ENCODE results near the gene HAO2. TPM values are rescaled to one million over a fixed set of nuclear protein-coding genes. Genes with fewer than 3 reads are reported as not detected.
"Not testable (repeated sequence)": the region's sequence is repeated elsewhere in the genome, so short reads cannot be mapped to it uniquely, and the experiment has no call there.

HAO2 gene
- total RNA-seq (2014; rRNA removed; shearing (Covaris generic)), result not detected in 2 replicates

DNA sequence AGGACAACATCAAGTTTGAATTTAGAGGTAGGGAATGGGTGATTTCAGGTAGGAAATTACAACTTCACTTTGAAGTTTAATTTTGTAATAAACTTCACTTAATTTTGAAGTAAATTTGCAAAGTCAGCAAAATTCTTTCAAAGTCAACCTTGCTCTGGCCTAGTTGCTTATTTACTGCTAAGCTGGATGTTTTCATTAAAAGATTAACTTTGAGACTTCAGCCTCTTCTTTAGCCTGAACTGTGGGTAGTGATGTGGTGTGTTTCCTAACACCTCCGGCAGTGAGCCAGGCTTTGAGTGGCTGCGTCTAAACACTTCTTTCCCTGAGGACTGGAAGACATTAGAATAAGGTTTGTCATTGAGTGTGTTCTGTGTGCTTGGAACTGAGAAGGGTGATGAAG lies at the start of gene HAO2:
HAO2 (plus strand) TSS at position 232 of the 400 bp plus-strand sequence. CDS start 12,301 bp downstream, outside the sequence.
- no peak for DNase-seq (ENCODE audit: low read depth)

- DNase-seq (ENCODE audit: low read depth), result no peak
Observed at GRCh38 chr1:119320100-119320499, 48.5 kb upstream of the HAO2 start.

DNA sequence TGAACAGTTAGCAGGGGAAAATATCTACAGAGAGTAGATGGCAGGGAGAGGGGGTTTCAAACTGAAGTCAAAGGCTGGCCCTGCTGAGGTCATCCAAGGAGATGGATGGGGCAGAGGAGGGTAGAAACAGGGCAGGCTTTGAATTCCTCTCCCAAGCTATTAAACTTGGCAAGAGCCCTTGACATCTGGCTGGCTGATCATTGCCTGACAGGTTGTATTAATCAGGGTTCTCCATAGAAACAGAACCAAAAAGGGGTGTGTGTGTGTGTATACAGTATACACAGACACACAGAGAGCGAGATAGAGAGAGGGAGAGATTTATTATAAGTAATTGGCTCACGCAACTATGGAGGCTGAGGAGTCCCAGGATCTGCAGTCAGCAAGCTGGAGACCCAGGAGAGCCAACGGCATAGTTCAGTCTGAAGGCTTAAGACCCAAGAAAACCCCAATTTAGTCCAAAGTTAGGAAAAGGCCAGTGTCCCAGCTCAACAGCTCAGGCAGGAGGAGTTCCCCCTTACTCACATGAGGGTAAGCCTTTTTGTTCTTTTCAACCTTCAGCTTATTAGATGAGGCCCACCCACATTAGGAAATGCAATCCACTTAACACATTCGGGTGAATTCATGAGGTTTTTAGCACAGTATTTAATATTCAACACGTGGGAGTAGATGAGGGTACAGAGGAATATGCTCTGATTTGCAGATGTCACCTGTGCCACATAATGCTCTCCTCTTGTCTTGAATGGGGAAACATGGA lies 46.7 kb upstream of the HAO2 start:
- no peak for DNase-seq (ENCODE audit: low read depth)

DNA sequence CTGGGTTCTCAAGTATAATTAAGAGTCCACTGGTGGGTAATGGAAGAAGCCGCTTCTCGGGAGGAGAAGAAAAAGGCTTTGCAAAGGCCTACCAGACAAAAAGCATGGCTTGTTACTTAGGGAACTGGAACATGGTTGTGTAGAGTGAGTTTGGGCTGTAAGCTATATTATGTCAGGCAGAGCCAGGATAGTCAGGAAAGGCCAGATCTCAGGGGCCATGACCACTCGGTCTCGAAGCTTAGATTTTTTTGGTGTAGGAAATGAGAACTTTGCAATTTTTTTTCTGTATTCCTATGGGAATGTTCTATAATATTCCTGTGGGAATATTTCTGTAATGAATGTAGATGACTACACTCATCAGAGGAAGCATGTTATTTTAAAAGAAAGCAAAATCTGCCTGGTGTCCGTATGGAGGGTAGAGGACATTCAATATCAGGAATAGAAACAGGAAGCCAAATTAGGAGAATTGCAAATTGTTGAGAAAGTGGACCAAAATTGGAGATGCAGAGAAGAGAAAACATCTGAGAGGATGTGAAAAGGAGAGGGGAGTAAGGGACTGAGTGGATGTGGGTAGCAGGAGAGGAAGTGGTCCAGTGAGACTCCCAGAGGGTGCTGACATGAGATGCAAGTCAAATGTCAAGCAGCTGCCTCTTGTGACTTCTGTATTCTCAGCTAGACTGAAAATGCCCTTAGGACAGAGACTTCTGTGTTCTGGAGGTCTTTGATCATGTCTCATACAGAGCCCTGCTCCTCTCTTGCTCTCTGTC lies 45.2 kb upstream of the HAO2 start:
- no peak for DNase-seq (ENCODE audit: low read depth)

- DNase-seq (ENCODE audit: low read depth), result no peak
Observed at GRCh38 chr1:119324198-119324597, 44.4 kb upstream of the HAO2 start.

DNA sequence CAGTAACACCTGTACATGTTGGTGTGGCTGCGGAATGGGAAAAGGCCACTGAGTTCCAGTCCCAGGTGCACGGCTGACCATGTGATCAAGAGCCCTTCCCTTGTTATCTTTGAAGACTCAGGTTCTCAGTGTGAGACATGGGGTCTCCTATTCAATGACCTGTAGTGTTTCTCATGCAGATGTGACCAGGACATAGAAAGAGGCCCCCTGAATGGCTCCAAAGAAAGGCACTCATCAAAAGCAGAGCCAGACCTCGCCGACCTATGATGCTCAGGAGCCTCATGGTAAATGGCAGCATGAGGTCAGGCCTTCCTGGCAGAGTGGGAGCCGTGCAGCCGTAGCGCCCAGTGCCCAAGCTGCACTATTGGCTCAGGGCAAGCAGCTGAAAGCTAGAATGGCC lies 42.3 kb upstream of the HAO2 start:
- no peak for DNase-seq (ENCODE audit: low read depth)

DNA sequence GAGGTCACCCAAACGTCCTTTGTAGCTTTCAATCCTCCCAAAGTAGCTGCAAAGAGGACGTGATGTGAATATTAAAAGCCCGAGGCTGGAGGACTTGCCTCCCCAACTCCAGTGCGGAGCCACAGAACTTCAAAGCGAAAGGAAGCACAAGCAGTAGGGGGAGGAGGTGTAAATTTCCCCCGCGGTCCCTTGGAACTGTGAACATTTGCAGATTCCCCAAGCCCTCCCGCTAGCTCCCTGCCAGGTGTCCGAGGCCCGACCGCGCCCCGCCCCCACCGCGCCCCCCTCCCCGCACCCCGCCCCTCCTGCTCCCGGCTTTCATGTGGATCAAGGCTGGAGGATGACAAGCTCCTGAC lies 41.5 kb upstream of the HAO2 start:
- no peak for DNase-seq (ENCODE audit: low read depth)

GRCh38 chr1:119327450-119328155 lies 41.0 kb upstream of the HAO2 start:
- peak; percentile 25 for DNase-seq (ENCODE audit: low read depth)

DNA sequence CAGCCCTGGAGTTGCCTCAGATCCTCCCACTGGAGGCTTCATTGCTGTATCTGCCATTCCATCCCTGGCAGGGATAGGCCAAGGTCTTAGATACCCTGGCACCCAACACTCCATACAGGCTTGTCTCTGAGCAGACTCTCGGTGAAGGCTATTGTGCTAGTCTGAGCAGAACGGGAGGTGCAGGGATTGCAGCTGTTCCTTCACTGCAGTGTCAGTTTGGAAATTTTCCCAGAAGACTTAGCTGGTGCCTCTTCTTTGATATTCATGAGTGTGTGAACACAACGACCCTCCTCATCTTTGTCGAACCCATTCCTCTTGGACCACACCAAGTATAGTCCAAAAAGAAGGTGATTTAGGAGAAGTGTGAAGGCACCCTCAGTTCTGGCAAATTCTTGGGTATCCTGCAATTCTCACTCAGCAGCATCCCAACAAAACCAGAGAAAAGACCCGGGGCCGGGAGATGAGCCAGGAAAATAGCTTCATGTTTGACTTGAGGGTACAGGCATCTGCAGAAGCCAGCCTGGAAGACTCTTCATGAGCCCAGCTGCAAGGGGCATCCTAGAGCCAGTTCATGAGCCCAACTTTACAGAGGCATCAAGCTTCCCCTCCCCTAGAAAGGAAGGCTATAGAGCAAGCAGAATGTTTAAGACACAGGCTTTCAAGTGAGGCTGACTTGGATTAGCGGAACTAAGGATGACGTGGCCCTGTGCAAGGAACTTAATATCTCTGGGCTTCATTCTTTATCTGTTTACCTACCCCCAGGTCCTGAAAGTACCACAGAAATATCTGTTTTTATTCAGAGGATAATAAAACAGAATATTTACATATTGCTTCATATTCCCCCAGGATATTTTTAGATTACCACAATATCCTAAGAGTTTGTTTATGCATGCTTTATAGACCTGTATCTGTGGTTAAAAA lies 38.8 kb upstream of the HAO2 start:
- no peak for DNase-seq (ENCODE audit: low read depth)

- no peak for DNase-seq (ENCODE audit: low read depth)
Observed at GRCh38 chr1:119330466-119331189, 38.0 kb upstream of the HAO2 start.

DNA sequence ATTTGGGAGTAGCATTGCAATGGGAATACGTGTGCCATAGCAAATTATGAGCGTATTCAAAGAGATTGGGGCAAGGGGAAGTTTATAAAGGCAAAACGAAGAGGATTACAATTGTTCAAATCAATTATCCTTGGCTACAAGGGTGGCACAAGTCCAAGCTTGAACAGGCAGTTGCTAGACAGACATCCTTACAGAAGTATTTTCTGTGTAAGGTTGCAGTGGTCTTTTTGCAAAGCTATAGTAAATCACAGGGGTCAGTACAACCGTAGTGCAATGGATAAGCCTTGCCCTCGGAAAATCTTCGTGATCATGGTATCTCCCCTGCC lies 37.4 kb upstream of the HAO2 start:
- DNase-seq (ENCODE audit: low read depth), result no peak

DNA sequence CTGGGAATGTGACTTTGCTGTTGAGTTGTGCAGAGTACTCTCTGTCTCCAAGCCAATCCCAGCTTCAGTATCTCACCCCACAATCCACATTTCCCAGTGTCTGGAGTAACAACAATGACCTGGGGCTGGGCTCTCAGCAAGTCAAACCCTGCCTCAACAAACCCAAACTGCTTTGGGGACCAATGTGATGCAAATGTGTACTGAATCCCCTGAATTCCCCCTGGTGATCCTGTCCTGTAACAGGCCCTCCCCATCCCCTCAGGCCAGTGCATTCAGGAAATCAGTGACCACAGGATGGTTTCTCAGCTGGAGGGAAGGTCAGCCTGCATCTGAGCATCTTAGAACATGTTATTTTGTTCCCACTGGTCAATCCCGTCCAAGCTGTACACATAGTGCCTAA lies 36.7 kb upstream of the HAO2 start:
- no peak for DNase-seq (ENCODE audit: low read depth)

DNA sequence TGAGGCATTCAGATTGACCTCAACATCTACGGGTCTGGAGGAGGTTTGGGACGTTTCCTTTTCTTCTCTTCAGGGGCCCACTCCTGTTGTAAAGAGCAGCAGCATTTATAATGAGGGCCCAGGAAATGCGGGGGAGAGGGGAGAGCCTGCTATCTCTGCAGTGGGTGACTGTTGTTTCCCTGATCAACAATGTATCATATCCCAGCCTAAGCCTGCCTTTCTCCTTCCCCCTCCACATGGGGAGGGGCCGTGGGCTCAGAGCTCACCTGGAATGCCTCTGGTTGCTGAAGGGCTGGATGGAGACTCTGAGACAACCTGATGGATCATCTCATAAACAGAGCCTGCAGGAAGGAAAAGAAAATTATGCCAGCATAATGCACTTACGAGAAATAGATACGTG lies 36.0 kb upstream of the HAO2 start:
- no peak for DNase-seq (ENCODE audit: low read depth)

GRCh38 chr1:119333163-119333896 lies 35.3 kb upstream of the HAO2 start:
- no peak for DNase-seq (ENCODE audit: low read depth)

DNA sequence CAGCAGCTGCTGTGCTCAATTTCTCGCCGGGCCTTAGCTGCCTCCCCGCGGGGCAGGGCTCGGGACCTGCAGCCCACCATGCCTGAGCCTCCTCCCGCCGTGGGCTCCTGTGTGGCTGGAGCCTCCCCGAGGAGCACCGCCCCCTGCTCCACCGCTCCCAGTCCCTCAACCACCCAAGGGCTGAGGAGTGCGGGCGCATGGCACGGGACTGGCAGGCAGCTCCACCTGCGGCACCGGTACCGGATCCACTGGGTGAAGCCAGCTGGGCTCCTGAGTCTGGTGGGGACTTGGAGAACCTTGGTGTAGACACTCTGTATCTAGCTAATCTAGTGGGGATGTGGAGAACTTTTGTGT lies 34.7 kb upstream of the HAO2 start:
- not testable (repeated sequence) for DNase-seq (ENCODE audit: low read depth)

DNA sequence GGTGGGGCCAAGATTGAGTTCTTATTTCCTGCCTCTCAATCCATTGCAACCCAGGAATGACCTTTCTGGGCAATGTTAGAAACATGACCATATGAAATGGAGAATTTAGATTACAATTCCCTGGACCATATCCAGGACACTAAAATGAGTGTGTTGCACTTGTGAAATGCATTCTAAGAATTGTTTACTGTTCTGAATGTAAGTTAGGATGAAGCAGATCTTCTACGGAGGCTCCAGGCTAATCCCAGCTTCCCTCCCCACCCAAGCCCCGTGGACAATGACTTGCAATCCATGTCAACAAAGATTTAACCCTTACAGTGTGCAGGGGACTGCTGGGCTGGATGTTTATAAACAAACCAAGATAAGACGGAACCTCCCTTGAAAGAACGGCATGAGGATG lies 31.7 kb upstream of the HAO2 start:
- no peak for DNase-seq (ENCODE audit: low read depth)

DNA sequence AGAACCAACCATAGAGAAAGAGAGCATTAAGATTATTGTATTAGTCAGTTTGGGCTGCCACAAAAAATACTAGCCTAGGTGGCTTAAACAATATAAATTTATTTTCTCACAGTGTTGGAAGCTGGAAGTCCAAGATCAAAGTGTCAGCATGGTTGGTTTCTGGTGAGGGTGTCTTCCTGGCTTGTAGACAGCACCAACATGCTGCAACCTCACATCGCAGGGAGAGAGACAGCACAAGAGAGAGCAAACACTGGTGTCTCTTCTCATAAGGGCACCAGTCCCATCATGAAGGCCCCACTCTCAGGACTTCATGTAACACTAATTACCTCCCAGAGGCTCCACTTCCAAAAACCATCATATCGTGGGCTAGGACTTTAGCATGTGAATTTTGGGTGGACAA lies 30.6 kb upstream of the HAO2 start:
- no peak for DNase-seq (ENCODE audit: low read depth)

GRCh38 chr1:119338757-119339156 lies 29.8 kb upstream of the HAO2 start:
- no peak for DNase-seq (ENCODE audit: low read depth)

- DNase-seq (ENCODE audit: low read depth), result no peak
Observed at GRCh38 chr1:119340861-119341261, 27.7 kb upstream of the HAO2 start.

GRCh38 chr1:119341372-119341947 lies 27.1 kb upstream of the HAO2 start:
- DNase-seq (ENCODE audit: low read depth), result no peak

Measured in RPMI7951 (cell line).